HEK293 (cell line): Measurements from ENCODE around the gene WDTC1.

Experiments used
- CTCF ChIA-PET: fragments of 350-600 bp; formaldehyde crosslinking; extraction: SDS; loops from one replicate; lab custom pipeline; 2021; ENCODE audit warnings: antibody characterized with exemption; lab: Yijun Ruan, JAX
- POLR2A ChIA-PET: fragments of 300-600 bp; formaldehyde crosslinking; extraction: SDS; loops from one replicate; lab custom pipeline; 2020; ENCODE audit warnings: antibody characterized with exemption, inconsistent platforms; lab: Yijun Ruan, JAX
- H3K27ac ChIP-seq: fragments of 200-500 bp; sonication (Bioruptor generic); 2 replicates; pipeline ENCODE4 v1.5.1; 2014; ENCODE audit warnings: low read depth, low read length, control low read depth, inconsistent platforms; ENCODE audit errors: extremely low read depth
- H3K36me3 ChIP-seq, 2 experiments: fragments of 200-500 bp in 1 of 2; sonication (Bioruptor generic) in 1 of 2; 1 replicate in 1 of 2; 2 replicates in 1 of 2; pipeline ENCODE4 v1.5.1; 2014 to 2017; ENCODE audit warnings: inconsistent platforms in 2 of 2, low read length in 2 of 2; ENCODE audit not compliant: control insufficient read depth in 2 of 2, insufficient read depth in 1 of 2
- H3K4me1 ChIP-seq: fragments of 200-500 bp; sonication (Bioruptor generic); 2 replicates; pipeline ENCODE4 v1.5.1; 2014; ENCODE audit warnings: mild to moderate bottlenecking, low read length, inconsistent platforms; ENCODE audit not compliant: control insufficient read depth, insufficient read depth
- H3K4me3 ChIP-seq: 2 replicates; pipeline ENCODE4 v1.5.1; 2011; ENCODE audit warnings: low read depth, mild to moderate bottlenecking, control low read depth, low read length, moderate library complexity
- H3K9me3 ChIP-seq: fragments of 200-500 bp; sonication (Bioruptor generic); 2 replicates; pipeline ENCODE4 v1.5.1; 2014; ENCODE audit warnings: low read depth, low read length, inconsistent platforms; ENCODE audit not compliant: control insufficient read depth, insufficient read depth
- FEZF1 ChIP-seq: fragments of 450-650 bp; formaldehyde crosslinking; IDR thresholded peaks from 2 replicates; pipeline ENCODE4 v1.5.1; 2016; ENCODE audit warnings: missing biosample characterization, missing genetic modification characterization
- KLF10 ChIP-seq: fragments of 450-650 bp; IDR thresholded peaks from 2 replicates; pipeline ENCODE4 v1.5.1; 2018; ENCODE audit warnings: missing biosample characterization, mild to moderate bottlenecking, missing genetic modification characterization
- KLF8 ChIP-seq: fragments of 450-650 bp; formaldehyde crosslinking; IDR thresholded peaks from 2 replicates; pipeline ENCODE4 v1.5.1; 2016; ENCODE audit warnings: missing biosample characterization, missing genetic modification characterization
- SALL2 ChIP-seq: fragments of 450-650 bp; formaldehyde crosslinking; IDR thresholded peaks from 2 replicates; pipeline ENCODE4 v1.5.0; 2017; ENCODE audit warnings: missing biosample characterization, mild to moderate bottlenecking, missing genetic modification characterization, borderline replicate concordance
- SP2 ChIP-seq: fragments of 450-650 bp; formaldehyde crosslinking; IDR thresholded peaks from 2 replicates; pipeline ENCODE4 v1.5.1; 2016; ENCODE audit warnings: missing biosample characterization, missing genetic modification characterization
- ZBTB49 ChIP-seq: fragments of 450-650 bp; formaldehyde crosslinking; IDR thresholded peaks from 2 replicates; pipeline ENCODE4 v1.5.1; 2016; ENCODE audit warnings: missing biosample characterization, missing genetic modification characterization, low read depth
- ZFP69B ChIP-seq: fragments of 450-650 bp; formaldehyde crosslinking; IDR thresholded peaks from 2 replicates; pipeline ENCODE4 v1.5.1; 2016; ENCODE audit warnings: missing biosample characterization, missing genetic modification characterization
- ZNF138 ChIP-seq: fragments of 450-650 bp; formaldehyde crosslinking; IDR thresholded peaks from 2 replicates; pipeline ENCODE4 v1.5.1; 2016; ENCODE audit warnings: missing biosample characterization, missing genetic modification characterization, borderline replicate concordance
- ZNF18 ChIP-seq: fragments of 450-650 bp; formaldehyde crosslinking; IDR thresholded peaks from 2 replicates; pipeline ENCODE4 v1.5.1; 2016; ENCODE audit warnings: missing biosample characterization, missing genetic modification characterization
- ZNF19 ChIP-seq: fragments of 450-650 bp; formaldehyde crosslinking; IDR thresholded peaks from 2 replicates; pipeline ENCODE4; 2016; ENCODE audit warnings: missing biosample characterization, missing genetic modification characterization, low read depth
- ZNF292 ChIP-seq: fragments of 450-650 bp; formaldehyde crosslinking; IDR thresholded peaks from 2 replicates; pipeline ENCODE4 v1.5.1; 2016; ENCODE audit warnings: low read depth, missing biosample characterization, missing genetic modification characterization, borderline replicate concordance
- ZNF324 ChIP-seq: fragments of 450-650 bp; formaldehyde crosslinking; IDR thresholded peaks from 2 replicates; pipeline ENCODE4 v1.5.1; 2016; ENCODE audit warnings: missing biosample characterization, missing genetic modification characterization
- ZNF354C ChIP-seq: fragments of 450-650 bp; formaldehyde crosslinking; IDR thresholded peaks from 2 replicates; pipeline ENCODE4 v1.5.1; 2016; ENCODE audit warnings: missing biosample characterization, missing genetic modification characterization, low read depth, borderline replicate concordance
- ZNF391 ChIP-seq: fragments of 450-650 bp; formaldehyde crosslinking; IDR thresholded peaks from 2 replicates; pipeline ENCODE4 v1.5.1; 2016; ENCODE audit warnings: low read depth, missing biosample characterization, missing genetic modification characterization, borderline replicate concordance
- ZNF416 ChIP-seq: fragments of 450-650 bp; formaldehyde crosslinking; IDR thresholded peaks from 2 replicates; pipeline ENCODE4 v1.5.1; 2016; ENCODE audit warnings: missing biosample characterization, missing genetic modification characterization
- ZNF473 ChIP-seq: fragments of 450-650 bp; formaldehyde crosslinking; IDR thresholded peaks from 2 replicates; pipeline ENCODE4 v1.5.1; 2017; ENCODE audit warnings: missing biosample characterization, missing genetic modification characterization
- ZNF501 ChIP-seq: fragments of 450-650 bp; formaldehyde crosslinking; IDR thresholded peaks from 2 replicates; pipeline ENCODE4 v1.5.1; 2016; ENCODE audit warnings: missing biosample characterization, missing genetic modification characterization
- ZNF530 ChIP-seq: fragments of 450-650 bp; formaldehyde crosslinking; IDR thresholded peaks from 2 replicates; pipeline ENCODE4 v1.5.1; 2016; ENCODE audit warnings: low read depth, missing biosample characterization, missing genetic modification characterization
- ZNF596 ChIP-seq: fragments of 450-650 bp; IDR thresholded peaks from 2 replicates; pipeline ENCODE4 v1.5.0; 2018; ENCODE audit warnings: missing biosample characterization, mild to moderate bottlenecking, missing genetic modification characterization, moderate library complexity
- ZNF600 ChIP-seq: fragments of 450-650 bp; formaldehyde crosslinking; IDR thresholded peaks from 2 replicates; pipeline ENCODE4 v1.5.1; 2016; ENCODE audit warnings: missing biosample characterization, missing genetic modification characterization
- ZNF624 ChIP-seq: fragments of 450-650 bp; formaldehyde crosslinking; IDR thresholded peaks from 2 replicates; pipeline ENCODE4 v1.5.1; 2017; ENCODE audit warnings: missing biosample characterization, missing genetic modification characterization
- ZNF791 ChIP-seq: fragments of 450-650 bp; formaldehyde crosslinking; IDR thresholded peaks from 2 replicates; pipeline ENCODE4 v1.5.1; 2016; ENCODE audit warnings: missing biosample characterization, missing genetic modification characterization
- ZNF792 ChIP-seq: fragments of 450-650 bp; formaldehyde crosslinking; IDR thresholded peaks from 2 replicates; pipeline ENCODE4 v1.5.1; 2016; ENCODE audit warnings: missing biosample characterization, missing genetic modification characterization
- ZSCAN16 ChIP-seq: fragments of 450-650 bp; formaldehyde crosslinking; IDR thresholded peaks from 2 replicates; pipeline ENCODE4 v1.5.1; 2016; ENCODE audit warnings: missing biosample characterization, missing genetic modification characterization
- ZSCAN4 ChIP-seq: fragments of 450-650 bp; formaldehyde crosslinking; IDR thresholded peaks from 2 replicates; pipeline ENCODE4 v1.5.1; 2017; ENCODE audit warnings: missing biosample characterization, missing genetic modification characterization
- TF ChIP-seq, protein P1 (sequence below): fragments of 450-650 bp; formaldehyde crosslinking; IDR thresholded peaks from 2 replicates; pipeline ENCODE4 v1.5.1; 2016; ENCODE audit warnings: missing biosample characterization, missing genetic modification characterization

Gene WDTC1

DNA sequence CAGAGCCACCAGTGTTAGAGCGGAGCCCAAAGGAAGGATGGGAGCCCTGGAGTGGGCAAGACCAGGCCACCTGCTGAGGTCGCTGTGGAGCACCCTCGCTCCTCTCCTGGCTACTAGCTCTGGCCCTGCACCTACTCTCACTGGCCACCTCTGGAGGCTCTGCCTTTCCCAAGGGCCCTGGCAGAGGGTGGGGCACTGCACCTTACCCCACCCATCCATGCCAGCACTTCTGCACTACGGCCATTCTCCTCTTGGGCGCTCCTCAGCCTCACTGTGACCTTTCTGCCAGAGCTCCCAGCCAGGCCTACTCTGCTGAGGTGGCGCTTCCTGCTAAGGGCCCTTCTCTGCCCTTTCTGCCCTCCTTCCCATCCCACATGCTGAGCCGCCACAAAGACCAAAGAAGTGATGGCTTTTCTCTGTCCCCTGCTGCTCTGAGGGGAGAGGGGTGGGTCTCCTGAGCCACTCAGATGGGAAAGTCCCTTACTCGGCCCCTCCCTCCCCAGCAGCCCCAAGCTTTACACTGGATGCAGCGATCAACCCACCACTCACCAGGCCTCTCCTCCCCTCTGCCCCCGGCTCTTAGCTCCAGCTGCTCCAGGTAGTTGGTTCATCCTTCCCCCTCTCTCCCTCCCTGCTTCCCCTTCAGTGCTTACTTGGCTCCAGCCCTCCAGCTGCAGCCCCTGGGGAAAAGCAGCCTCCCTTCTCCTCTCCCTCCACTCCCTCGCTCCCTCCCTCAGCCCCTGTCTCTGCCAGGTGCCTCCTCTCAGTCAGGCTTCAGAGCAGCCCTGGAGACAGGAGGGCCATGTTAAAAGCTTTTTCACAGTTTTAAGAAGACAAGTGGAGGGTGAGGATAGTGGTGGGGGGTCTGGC lies 72.7 kb downstream of the WDTC1 start (continued):
- TF ChIP-seq ZNF354C (tag by site-specific recombination) (no peak), ZSCAN16 (tag by site-specific recombination) (no peak)

- Histone ChIP-seq H3K36me3 (peaks cover 0 to 36% of the 10 kb centered on the region in 2 experiments; a peak in 2 of 3 replicates), H3K4me1 (no peaks in the 10 kb centered on the region), H3K27ac (no peak overlapping the region), H3K9me3 (no peaks in the 10 kb centered on the region), H3K4me3 (no peak overlapping the region)
- POLR2A ChIA-PET: interaction anchor here (0.6 kb wide), 1 partner anchor 58 kb away, joined by 3 read pairs; no protein-coding TSS in a partner anchor
- TF ChIP-seq ZNF791 (tag by site-specific recombination) (no peak), ZNF292 (tag by site-specific recombination) (no peak), KLF10 (tag by site-specific recombination) (no peak), ZNF596 (tag by site-specific recombination) (no peak), ZNF624 (tag by site-specific recombination) (no peak), ZNF19 (tag by site-specific recombination) (no peak), ZNF501 (tag by site-specific recombination) (no peak), ZNF792 (tag by site-specific recombination) (no peak), ZSCAN4 (tag by site-specific recombination) (no peak), ZNF416 (tag by site-specific recombination) (no peak), FEZF1 (tag by site-specific recombination) (no peak)
- CTCF ChIA-PET: interaction anchor here (0.5 to 9.9 kb wide), 7 partner anchors 9 to 778 kb away, joined by 3 to 118 read pairs (median 3); partner anchors contain the start of gene RPS6KA1
These were observed 73.6 kb downstream of the WDTC1 start for GRCh38 chr1:27307874-27308598.

DNA sequence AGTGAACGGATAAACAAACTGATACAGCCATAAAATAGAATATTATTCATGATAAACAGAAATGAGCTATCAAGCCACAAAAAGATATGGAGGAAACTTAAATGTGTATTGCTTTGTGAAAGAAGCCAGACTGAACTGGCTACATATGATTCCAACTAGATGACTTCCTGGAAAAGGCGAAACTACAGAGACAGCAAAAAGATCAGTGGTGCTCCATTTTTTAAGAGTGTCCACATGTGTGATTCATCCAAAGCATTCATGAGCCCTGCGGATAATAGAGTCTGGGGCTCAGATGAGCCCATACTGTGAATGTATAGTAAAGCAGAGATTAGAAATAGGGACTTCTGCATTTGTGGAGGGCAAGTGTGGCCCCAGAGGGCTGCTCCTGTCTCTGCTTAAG lies 79.7 kb downstream of the WDTC1 start:
- Histone ChIP-seq H3K4me3 (no peak overlapping the region), H3K27ac (no peak overlapping the region), H3K4me1 (no peaks in the 10 kb centered on the region), H3K36me3 (no peaks in the 10 kb centered on the region), H3K9me3 (no peaks in the 10 kb centered on the region)
- ChIA-PET POLR2A (interaction anchor here (0.7 kb wide), 1 partner anchor 35 kb away, joined by 4 read pairs; no protein-coding TSS in a partner anchor), CTCF (interaction anchor here (0.6 to 9.9 kb wide), 6 partner anchors 15 to 81 kb away, joined by 3 to 118 read pairs (median 4); no protein-coding TSS in a partner anchor)
- no peak for TF ChIP-seq SP2
- TF ChIP-seq ZNF391 (tag by site-specific recombination): no peak
- no peak for TF ChIP-seq ZNF18
- TF ChIP-seq, protein P1, sequence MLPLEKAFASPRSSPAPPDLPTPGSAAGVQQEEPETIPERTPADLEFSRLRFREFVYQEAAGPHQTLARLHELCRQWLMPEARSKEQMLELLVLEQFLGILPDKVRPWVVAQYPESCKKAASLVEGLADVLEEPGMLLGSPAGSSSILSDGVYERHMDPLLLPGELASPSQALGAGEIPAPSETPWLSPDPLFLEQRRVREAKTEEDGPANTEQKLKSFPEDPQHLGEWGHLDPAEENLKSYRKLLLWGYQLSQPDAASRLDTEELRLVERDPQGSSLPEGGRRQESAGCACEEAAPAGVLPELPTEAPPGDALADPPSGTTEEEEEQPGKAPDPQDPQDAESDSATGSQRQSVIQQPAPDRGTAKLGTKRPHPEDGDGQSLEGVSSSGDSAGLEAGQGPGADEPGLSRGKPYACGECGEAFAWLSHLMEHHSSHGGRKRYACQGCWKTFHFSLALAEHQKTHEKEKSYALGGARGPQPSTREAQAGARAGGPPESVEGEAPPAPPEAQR (tag by site-specific recombination): no peak
- TF ChIP-seq ZNF600 (tag by site-specific recombination): no peak
- TF ChIP-seq ZNF530 (tag by site-specific recombination): no peak
- TF ChIP-seq ZBTB49 (tag by site-specific recombination): no peak
- TF ChIP-seq ZFP69B: no peak
- TF ChIP-seq SALL2 (tag by site-specific recombination): no peak
- no peak for TF ChIP-seq ZNF473 (tag by site-specific recombination)
- TF ChIP-seq ZNF324 (tag by site-specific recombination): no peak
- no peak for TF ChIP-seq KLF8
- TF ChIP-seq ZNF138: no peak
